ENCODE results near the gene SPECC1.

DNA sequence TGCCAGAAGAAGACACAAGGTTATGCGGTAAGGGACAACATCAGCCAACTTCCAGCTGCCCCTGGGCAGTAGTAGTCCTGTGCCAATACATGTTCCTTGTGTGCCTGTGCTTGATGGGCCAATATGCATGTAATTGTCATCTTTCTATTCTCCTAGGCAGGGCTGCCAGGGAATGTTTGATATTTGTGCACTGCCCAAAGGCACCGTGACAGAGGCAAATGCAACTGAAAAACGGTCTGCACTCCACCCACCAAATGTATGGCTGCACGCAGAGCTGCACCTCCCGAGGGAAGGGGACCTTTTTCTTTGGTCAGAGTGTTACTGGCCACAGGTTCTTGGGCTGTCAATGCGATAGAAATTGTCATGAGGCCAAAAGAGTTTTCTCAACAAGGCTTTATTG is 251.1 kb downstream of the SPECC1 start:
- no peak for TF ChIP-seq SIN3A (IDR thresholded peaks at IDR 0.05; ENCODE audit: low read depth, low read length)
- TF ChIP-seq YY1 (IDR thresholded peaks at IDR 0.05; ENCODE audit: low read depth, low read length) = no peak
- no peak for TF ChIP-seq ZNF207 (IDR thresholded peaks at IDR 0.05; ENCODE audit: borderline replicate concordance)
- TF ChIP-seq, protein P1, sequence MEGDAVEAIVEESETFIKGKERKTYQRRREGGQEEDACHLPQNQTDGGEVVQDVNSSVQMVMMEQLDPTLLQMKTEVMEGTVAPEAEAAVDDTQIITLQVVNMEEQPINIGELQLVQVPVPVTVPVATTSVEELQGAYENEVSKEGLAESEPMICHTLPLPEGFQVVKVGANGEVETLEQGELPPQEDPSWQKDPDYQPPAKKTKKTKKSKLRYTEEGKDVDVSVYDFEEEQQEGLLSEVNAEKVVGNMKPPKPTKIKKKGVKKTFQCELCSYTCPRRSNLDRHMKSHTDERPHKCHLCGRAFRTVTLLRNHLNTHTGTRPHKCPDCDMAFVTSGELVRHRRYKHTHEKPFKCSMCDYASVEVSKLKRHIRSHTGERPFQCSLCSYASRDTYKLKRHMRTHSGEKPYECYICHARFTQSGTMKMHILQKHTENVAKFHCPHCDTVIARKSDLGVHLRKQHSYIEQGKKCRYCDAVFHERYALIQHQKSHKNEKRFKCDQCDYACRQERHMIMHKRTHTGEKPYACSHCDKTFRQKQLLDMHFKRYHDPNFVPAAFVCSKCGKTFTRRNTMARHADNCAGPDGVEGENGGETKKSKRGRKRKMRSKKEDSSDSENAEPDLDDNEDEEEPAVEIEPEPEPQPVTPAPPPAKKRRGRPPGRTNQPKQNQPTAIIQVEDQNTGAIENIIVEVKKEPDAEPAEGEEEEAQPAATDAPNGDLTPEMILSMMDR (IDR thresholded peaks at IDR 0.05 in 2 of 3, conservative IDR thresholded peaks at IDR 0.05 in 1 of 3; ENCODE audit: control insufficient read depth in 2 of 3, extremely low read depth in 1 of 3, insufficient read depth in 1 of 3, low read depth in 3 of 3, low read length in 3 of 3) = no peak
- TF ChIP-seq, protein P2, sequence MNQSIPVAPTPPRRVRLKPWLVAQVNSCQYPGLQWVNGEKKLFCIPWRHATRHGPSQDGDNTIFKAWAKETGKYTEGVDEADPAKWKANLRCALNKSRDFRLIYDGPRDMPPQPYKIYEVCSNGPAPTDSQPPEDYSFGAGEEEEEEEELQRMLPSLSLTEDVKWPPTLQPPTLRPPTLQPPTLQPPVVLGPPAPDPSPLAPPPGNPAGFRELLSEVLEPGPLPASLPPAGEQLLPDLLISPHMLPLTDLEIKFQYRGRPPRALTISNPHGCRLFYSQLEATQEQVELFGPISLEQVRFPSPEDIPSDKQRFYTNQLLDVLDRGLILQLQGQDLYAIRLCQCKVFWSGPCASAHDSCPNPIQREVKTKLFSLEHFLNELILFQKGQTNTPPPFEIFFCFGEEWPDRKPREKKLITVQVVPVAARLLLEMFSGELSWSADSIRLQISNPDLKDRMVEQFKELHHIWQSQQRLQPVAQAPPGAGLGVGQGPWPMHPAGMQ (IDR thresholded peaks at IDR 0.05; ENCODE audit: borderline replicate concordance) = no peak
- no peak for TF ChIP-seq JUNB (IDR thresholded peaks at IDR 0.05)
